ENCODE data around the gene CCDC116. TPM values are rescaled to one million over a fixed set of nuclear protein-coding genes. Genes with fewer than 3 reads are reported as not detected.
A peak's percentile ranks its signal among the peaks of the same experiment; 100 is the strongest.

Gene CCDC116
- total RNA-seq, 1 donor from 2014 or later: not detected

GRCh38 chr22:21659864-21660525, 27.4 kb downstream of the CCDC116 start:
- H3K4me3 ChIP-seq: no peak overlapping the region
- no peaks in the 10 kb centered on the region for H3K27me3 ChIP-seq
- H3K27ac ChIP-seq: no peak overlapping the region
- intact Hi-C loops (cut with DNase I): no loop called here
- DNase-seq (ENCODE audit: extremely low spot score in 2 of 2): no peak
- TF ChIP-seq POLR2AphosphoS5 (IDR thresholded peaks at IDR 0.05; ENCODE audit: insufficient read depth in 1 of 2, low read depth in 1 of 2) (no peak), POLR2A (IDR thresholded peaks at IDR 0.05) (no peak), CTCF (IDR thresholded peaks at IDR 0.05) (no peak)
- H3K9me3 ChIP-seq: no peaks in the 10 kb centered on the region
- H3K36me3 ChIP-seq: no peaks in the 10 kb centered on the region
- H3K4me1 ChIP-seq: peaks cover 18% of the 10 kb centered on the region

- Histone ChIP-seq H3K36me3 (no peaks in the 10 kb centered on the region), H3K27me3 (no peaks in the 10 kb centered on the region)
Measured at GRCh38 chr22:21660904-21661303, 28.3 kb downstream of the CCDC116 start.

GRCh38 chr22:21661991-21662390, 29.4 kb downstream of the CCDC116 start:
- no peaks in the 10 kb centered on the region for H3K36me3 ChIP-seq
- no peaks in the 10 kb centered on the region for H3K27me3 ChIP-seq
- intact Hi-C loops (cut with DNase I): no loop called here
- no peak overlapping the region for H3K27ac ChIP-seq
- H3K4me3 ChIP-seq: no peak overlapping the region
- no peaks in the 10 kb centered on the region for H3K9me3 ChIP-seq
- peaks cover 25% of the 10 kb centered on the region for H3K4me1 ChIP-seq
- TF ChIP-seq POLR2AphosphoS5 (IDR thresholded peaks at IDR 0.05; ENCODE audit: insufficient read depth in 1 of 2, low read depth in 1 of 2): no peak
- no peak for TF ChIP-seq CTCF (IDR thresholded peaks at IDR 0.05)
- TF ChIP-seq POLR2A (IDR thresholded peaks at IDR 0.05): no peak
- DNase-seq (ENCODE audit: extremely low spot score in 2 of 2): no peak

More at GRCh38 chr22:21660904-21661303, 28.3 kb downstream of the CCDC116 start:
- Histone ChIP-seq H3K9me3 (no peaks in the 10 kb centered on the region), H3K4me3 (no peak overlapping the region), H3K4me1 (peaks cover 23% of the 10 kb centered on the region), H3K27ac (no peak overlapping the region)
- intact Hi-C loops (cut with DNase I): no loop called here
- TF ChIP-seq POLR2A (IDR thresholded peaks at IDR 0.05): no peak
- no peak for TF ChIP-seq POLR2AphosphoS5 (IDR thresholded peaks at IDR 0.05; ENCODE audit: insufficient read depth in 1 of 2, low read depth in 1 of 2)
- no peak for TF ChIP-seq CTCF (IDR thresholded peaks at IDR 0.05)
- no peak for DNase-seq (ENCODE audit: extremely low spot score in 2 of 2)

DNA sequence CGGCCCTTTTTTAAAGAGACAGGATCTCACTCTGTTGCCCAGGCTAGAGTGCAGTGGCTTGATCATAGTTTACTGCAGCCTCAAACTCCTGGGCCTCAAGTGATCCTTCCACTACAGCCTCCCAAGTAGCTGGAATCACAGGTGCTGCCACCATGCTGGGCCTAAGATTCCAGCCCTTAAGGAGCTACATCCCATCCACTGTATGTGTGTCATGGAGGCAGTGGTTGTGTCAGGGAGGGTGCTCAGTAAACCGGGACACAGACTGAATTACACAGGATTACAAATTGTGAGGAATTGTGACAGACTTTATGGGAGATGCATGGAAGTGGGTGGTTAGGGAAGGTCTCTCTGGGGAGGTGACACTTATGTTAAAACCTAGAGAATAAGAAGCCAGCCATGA, 31.2 kb downstream of the CCDC116 start:
- TF ChIP-seq CTCF (IDR thresholded peaks at IDR 0.05) (no peak), POLR2AphosphoS5 (IDR thresholded peaks at IDR 0.05; ENCODE audit: insufficient read depth in 1 of 2, low read depth in 1 of 2) (no peak), POLR2A (IDR thresholded peaks at IDR 0.05) (no peak)
- peaks cover 23% of the 10 kb centered on the region for H3K4me1 ChIP-seq
- H3K36me3 ChIP-seq: no peaks in the 10 kb centered on the region
- H3K27me3 ChIP-seq: no peaks in the 10 kb centered on the region
- intact Hi-C loops (cut with DNase I): no loop called here
- DNase-seq (ENCODE audit: extremely low spot score in 2 of 2): no peak
- H3K27ac ChIP-seq: no peak overlapping the region
- H3K4me3 ChIP-seq: no peak overlapping the region
- no peaks in the 10 kb centered on the region for H3K9me3 ChIP-seq

DNA sequence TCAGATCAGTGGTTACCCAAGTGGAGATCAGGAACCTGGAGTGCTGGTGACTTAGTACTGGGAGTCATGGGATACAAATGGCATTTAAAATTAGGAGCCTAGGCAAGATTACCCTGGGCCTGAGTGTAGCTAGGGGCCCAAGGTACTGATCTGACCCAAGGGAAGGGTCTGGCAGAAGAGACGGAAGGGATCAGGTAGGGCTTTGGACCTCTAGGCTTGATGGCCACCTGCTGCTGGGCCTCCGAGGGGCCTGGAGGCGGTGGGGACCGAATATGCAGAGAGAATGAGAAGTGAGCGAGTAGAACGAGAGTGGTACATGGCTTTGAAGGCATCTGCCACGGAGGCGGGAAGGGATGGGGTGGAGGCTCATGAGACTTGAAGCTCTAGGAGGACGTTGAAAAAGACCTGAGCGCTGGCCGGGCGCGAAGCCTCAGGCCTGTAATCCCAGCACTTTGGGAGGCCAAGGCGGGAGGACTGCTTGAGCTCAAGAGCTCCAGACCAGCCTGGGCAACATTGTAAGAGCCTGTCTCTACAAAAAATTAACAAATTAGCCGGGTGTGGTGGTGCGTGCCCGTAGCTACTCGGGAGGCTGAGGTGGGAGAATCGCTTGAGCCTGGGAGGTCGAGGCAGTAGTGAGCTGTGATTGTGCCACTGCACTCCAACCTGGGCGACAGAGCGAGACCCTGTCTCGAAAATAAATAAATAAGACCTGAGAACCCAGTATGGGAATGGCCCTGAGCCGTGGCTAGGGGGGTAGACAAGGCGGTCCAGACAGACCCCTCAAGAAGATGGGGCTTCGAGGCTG, 32.7 kb downstream of the CCDC116 start:
- H3K27me3 ChIP-seq: no peaks in the 10 kb centered on the region
- intact Hi-C loops (cut with DNase I): no loop called here
- DNase-seq (ENCODE audit: extremely low spot score in 2 of 2): no peak
- H3K36me3 ChIP-seq: peaks cover 0 to 4% of the 10 kb centered on the region in 2 donors
- TF ChIP-seq POLR2AphosphoS5 (IDR thresholded peaks at IDR 0.05; ENCODE audit: insufficient read depth in 1 of 2, low read depth in 1 of 2) (no peak), POLR2A (IDR thresholded peaks at IDR 0.05) (no peak), CTCF (IDR thresholded peaks at IDR 0.05) (no peak)
- peak overlapping the region; percentile 79 for H3K27ac ChIP-seq
- H3K4me1 ChIP-seq: peaks cover 23% of the 10 kb centered on the region
- no peaks in the 10 kb centered on the region for H3K9me3 ChIP-seq
- H3K4me3 ChIP-seq: peak overlapping the region; percentile 64 to 74

Data from vagina (tissue), 2 donors.